Prostate gland (tissue), 2 donors: ENCODE data around the gene ZFAND3. TPM values are rescaled to one million over a fixed set of nuclear protein-coding genes. Genes with fewer than 3 reads are reported as not detected.

Source experiments
- DNase-seq: peaks from one replicate; pipeline ENCODE4 v3.0.0-alpha.2; 2019; ENCODE audit warnings: low spot score
- H3K27ac ChIP-seq, 2 donors: fragments of 200-600 bp; sonication (generic); 2 replicates each; pipeline ENCODE4 v1.5.1; 2017 to 2019
- H3K27me3 ChIP-seq: fragments of 200-600 bp; sonication (generic); replicated peaks from 2 replicates; pipeline ENCODE4 v1.5.1; 2019; ENCODE audit not compliant: insufficient read depth
- H3K36me3 ChIP-seq, 2 donors: fragments of 200-600 bp; sonication (generic); 1 replicate in 1 of 2; 2 replicates in 1 of 2; pipeline versions ENCODE4 v1.5.1 to v1.8.1; 2017 to 2019
- H3K4me1 ChIP-seq: fragments of 200-600 bp; sonication (generic); replicated peaks from 2 replicates; pipeline ENCODE4 v1.5.1; 2019
- H3K4me3 ChIP-seq, 2 donors: fragments of 200-600 bp; sonication (generic); 2 replicates each; pipeline ENCODE4 v1.5.1; 2017 to 2019
- H3K9me3 ChIP-seq: fragments of 200-600 bp; sonication (generic); 2 replicates; pipeline ENCODE4 v1.5.1; 2017
- CTCF ChIP-seq, 4 experiments: fragments of 200-600 bp in 2 of 4; fragments of 450-650 bp in 2 of 4; sonication (generic) in 2 of 4; IDR thresholded peaks; 1 replicate in 3 of 4; 2 replicates in 1 of 4; pipeline ENCODE4 v1.5.1; 2016 to 2019; ENCODE audit warnings: antibody characterized with exemption in 4 of 4, mild to moderate bottlenecking in 2 of 4, moderate library complexity in 2 of 4
- POLR2A ChIP-seq: fragments of 450-650 bp; IDR thresholded peaks from one replicate; pipeline ENCODE4 v1.6.1; 2016; ENCODE audit warnings: antibody characterized with exemption, mild to moderate bottlenecking
- POLR2AphosphoS5 ChIP-seq: sonication (generic); formaldehyde crosslinking; IDR thresholded peaks from one replicate; pipeline ENCODE4 v1.6.1; 2017; ENCODE audit warnings: antibody characterized with exemption
- WGBS: methylation state at CpG from one replicate; pipeline ENCODE4 v1.1.5; 2018; 5-methylcytosine and 5-hydroxymethylcytosine counted together
- intact Hi-C: fragments of 100-400 bp; cut with DNase I; formaldehyde crosslinking; loops from one replicate; pipeline ENCODE4 v1.14.2; 2022
- total RNA-seq, 2 donors: library from RNA; depleted of rRNA; stranded (reverse); fragments of >200 nt; gene quantifications; one replicate each; pipeline ENCODE4 v1.1.0, GENCODE V29; 2016

The ZFAND3 gene
- total RNA-seq, 2 donors from 2014 or later: 43.5 to 89.1 TPM

- no peak for DNase-seq
- Histone ChIP-seq H3K9me3 (no peaks in the 10 kb centered on the region), H3K27me3 (no peaks in the 10 kb centered on the region), H3K27ac (no peak overlapping the region), H3K4me1 (no peaks in the 10 kb centered on the region), H3K36me3 (no peaks in the 10 kb centered on the region), H3K4me3 (no peak overlapping the region)
- no peak for TF ChIP-seq POLR2AphosphoS5
- TF ChIP-seq CTCF (IDR thresholded peaks at IDR 0.05): no peak
- no peak for TF ChIP-seq POLR2A
- intact Hi-C loops: no loop called here
- 87% methylated on average over 5 of the region's 5 CpGs for WGBS
Observed at GRCh38 chr6:38138374-38138773, 318.8 kb downstream of the ZFAND3 start.

DNA sequence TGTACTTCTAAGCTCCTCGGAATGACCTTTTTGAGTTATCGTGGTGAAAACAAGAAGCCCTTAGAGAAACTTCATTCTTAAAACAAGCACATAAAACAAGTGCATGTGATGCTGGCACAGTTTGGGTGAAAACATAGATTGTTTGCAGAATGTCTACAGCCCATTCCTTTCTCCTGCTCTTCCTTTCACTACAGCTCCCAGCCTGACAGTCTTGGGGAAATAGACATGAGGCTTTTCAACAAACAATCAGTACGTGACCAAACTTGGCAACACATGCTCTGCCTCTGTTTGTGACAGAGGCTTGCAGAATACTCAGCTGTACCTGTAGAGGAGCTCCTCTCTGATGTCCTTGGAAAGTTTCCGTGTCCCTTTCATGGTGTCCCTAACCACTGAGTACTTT is 321.6 kb downstream of the ZFAND3 start:
- Histone ChIP-seq H3K27ac (no peak overlapping the region), H3K4me1 (no peaks in the 10 kb centered on the region), H3K36me3 (no peaks in the 10 kb centered on the region), H3K27me3 (no peaks in the 10 kb centered on the region), H3K9me3 (no peaks in the 10 kb centered on the region), H3K4me3 (no peak overlapping the region)
- no peak for DNase-seq
- intact Hi-C loops: no loop called here
- TF ChIP-seq CTCF (IDR thresholded peaks at IDR 0.05) (no peak), POLR2AphosphoS5 (peak; percentile 37)
- 54% methylated on average over 4 of the region's 4 CpGs for WGBS

GRCh38 chr6:38141716-38142115 is 322.2 kb downstream of the ZFAND3 start:
- intact Hi-C loops: no loop called here
- Histone ChIP-seq H3K27ac (no peak overlapping the region), H3K36me3 (no peaks in the 10 kb centered on the region), H3K4me1 (no peaks in the 10 kb centered on the region), H3K9me3 (no peaks in the 10 kb centered on the region), H3K4me3 (no peak overlapping the region), H3K27me3 (no peaks in the 10 kb centered on the region)
- no peak for DNase-seq
- 95% methylated on average over 6 of the region's 6 CpGs for WGBS
- TF ChIP-seq CTCF (IDR thresholded peaks at IDR 0.05) (no peak), POLR2AphosphoS5 (no peak)

DNA sequence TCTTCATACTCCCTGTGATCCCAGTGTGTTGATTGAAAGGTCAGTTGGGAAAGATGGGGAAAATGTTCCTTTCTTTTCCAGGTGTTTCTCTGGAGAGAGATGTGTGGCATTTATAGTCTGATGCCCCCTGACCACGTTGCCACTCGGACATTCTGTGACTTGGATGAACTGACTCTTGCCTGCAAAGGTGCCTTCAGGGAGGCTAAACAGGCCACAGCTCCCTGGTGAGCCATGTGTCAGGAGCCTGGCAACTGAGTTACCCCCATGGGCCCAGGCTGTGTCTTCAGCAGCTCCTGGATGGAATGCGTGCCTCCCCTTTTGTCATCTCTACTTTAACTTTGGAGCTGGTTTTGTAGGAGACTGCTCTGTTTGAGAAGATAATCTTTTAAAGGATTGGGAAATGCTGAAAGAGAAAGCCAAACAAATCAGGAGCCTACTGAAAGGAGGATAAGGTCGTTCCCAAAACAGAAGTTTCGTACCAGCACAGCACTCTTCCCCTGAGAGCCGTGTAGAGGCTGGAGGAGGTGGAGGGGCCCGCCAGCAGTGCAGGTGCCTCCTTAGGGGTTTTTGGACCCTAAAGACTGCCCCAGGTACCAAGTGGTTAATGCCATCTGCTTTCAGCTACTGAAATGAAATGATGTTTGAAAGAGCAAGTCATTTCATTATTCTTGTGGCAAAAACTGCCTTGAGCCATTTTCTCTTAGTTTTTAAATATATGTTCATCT is 322.8 kb downstream of the ZFAND3 start:
- intact Hi-C loops: no loop called here
- 84% methylated on average over 7 of the region's 7 CpGs for WGBS

More for the DNA sequence above, 322.8 kb downstream of the ZFAND3 start:
- Histone ChIP-seq H3K36me3 (no peaks in the 10 kb centered on the region), H3K4me3 (no peak overlapping the region), H3K9me3 (no peaks in the 10 kb centered on the region), H3K4me1 (no peaks in the 10 kb centered on the region), H3K27me3 (no peaks in the 10 kb centered on the region), H3K27ac (no peak overlapping the region)
- no peak for DNase-seq
- TF ChIP-seq CTCF (IDR thresholded peaks at IDR 0.05): no peak
